ENCODE measurements around the gene UBR4.

DNA sequence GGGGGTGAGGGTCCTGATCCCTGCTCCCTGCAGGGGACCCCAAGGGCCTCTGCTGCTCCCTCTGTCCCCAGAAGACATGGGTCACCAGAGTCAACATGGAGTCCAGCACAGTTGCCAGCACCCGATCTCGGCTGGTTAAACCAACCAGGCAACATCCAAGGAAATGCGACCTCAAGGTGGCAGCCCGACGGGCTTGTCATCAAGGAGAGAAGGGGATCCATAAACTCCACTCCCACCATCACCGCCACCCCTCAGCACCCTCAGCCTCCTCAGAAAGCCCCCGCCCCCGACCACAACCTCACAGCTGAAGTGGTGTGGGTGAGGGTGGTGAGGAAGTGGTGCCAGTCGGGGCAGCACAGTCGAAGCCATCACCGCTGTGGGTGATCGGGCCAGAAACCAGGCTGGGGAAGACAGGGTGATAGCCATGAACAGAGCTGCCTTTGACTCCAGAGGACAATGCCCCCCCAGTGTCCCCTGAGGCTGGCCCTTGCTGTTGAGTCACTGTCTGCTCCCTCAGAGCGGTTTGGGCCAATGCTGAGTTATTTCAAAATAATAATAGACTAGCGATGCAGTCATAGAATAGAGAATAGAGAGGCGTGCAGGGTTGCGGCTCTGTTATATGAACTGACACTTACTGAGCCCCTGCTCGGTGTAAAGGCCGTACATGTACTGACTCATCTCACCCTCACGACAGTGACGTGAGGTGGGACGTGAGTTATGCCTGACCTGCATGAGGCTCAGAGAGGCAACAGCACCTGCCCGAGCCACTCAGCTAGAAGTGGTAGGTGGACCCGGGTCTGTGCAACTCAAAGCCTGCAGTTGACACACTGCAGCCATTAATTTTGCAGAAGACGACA, 164.9 kb downstream of the UBR4 start:
- TF ChIP-seq, protein P1, sequence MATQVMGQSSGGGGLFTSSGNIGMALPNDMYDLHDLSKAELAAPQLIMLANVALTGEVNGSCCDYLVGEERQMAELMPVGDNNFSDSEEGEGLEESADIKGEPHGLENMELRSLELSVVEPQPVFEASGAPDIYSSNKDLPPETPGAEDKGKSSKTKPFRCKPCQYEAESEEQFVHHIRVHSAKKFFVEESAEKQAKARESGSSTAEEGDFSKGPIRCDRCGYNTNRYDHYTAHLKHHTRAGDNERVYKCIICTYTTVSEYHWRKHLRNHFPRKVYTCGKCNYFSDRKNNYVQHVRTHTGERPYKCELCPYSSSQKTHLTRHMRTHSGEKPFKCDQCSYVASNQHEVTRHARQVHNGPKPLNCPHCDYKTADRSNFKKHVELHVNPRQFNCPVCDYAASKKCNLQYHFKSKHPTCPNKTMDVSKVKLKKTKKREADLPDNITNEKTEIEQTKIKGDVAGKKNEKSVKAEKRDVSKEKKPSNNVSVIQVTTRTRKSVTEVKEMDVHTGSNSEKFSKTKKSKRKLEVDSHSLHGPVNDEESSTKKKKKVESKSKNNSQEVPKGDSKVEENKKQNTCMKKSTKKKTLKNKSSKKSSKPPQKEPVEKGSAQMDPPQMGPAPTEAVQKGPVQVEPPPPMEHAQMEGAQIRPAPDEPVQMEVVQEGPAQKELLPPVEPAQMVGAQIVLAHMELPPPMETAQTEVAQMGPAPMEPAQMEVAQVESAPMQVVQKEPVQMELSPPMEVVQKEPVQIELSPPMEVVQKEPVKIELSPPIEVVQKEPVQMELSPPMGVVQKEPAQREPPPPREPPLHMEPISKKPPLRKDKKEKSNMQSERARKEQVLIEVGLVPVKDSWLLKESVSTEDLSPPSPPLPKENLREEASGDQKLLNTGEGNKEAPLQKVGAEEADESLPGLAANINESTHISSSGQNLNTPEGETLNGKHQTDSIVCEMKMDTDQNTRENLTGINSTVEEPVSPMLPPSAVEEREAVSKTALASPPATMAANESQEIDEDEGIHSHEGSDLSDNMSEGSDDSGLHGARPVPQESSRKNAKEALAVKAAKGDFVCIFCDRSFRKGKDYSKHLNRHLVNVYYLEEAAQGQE (IDR thresholded peaks at IDR 0.05; ENCODE audit: insufficient read depth in 1 of 2, low read depth in 2 of 2, low read length in 1 of 2) = no peak
- TF ChIP-seq, protein P2, sequence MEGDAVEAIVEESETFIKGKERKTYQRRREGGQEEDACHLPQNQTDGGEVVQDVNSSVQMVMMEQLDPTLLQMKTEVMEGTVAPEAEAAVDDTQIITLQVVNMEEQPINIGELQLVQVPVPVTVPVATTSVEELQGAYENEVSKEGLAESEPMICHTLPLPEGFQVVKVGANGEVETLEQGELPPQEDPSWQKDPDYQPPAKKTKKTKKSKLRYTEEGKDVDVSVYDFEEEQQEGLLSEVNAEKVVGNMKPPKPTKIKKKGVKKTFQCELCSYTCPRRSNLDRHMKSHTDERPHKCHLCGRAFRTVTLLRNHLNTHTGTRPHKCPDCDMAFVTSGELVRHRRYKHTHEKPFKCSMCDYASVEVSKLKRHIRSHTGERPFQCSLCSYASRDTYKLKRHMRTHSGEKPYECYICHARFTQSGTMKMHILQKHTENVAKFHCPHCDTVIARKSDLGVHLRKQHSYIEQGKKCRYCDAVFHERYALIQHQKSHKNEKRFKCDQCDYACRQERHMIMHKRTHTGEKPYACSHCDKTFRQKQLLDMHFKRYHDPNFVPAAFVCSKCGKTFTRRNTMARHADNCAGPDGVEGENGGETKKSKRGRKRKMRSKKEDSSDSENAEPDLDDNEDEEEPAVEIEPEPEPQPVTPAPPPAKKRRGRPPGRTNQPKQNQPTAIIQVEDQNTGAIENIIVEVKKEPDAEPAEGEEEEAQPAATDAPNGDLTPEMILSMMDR (IDR thresholded peaks at IDR 0.05) = no peak
- TF ChIP-seq POLR2AphosphoS5 (IDR thresholded peaks at IDR 0.05; ENCODE audit: low read depth, low read length) = no peak

All from Panc1 (cell line).